ENCODE measurements around the gene ARNT2. TPM values are rescaled to one million over a fixed set of nuclear protein-coding genes. Genes with fewer than 3 reads are reported as not detected.

Gene ARNT2
- total RNA-seq, 1 experiment from 2014 or later = 16.8 TPM

DNA sequence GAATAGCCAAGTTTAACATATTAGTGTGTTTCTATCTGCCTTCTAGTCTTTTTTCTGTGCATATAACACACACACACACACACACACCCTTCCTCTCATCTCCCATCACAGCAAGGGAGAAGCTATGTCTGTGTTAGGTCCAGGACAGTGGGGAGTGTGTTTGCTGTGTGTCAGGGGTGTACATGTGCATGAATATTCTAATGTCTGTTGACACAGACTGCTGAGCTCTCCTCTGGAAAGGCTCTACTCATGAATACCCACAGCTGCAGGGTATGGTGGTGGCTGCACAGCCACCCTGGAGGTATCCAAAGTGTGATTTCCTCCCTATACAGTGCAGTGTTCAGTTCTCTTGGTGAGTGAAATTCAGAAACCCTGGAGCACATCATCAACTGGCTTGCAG, 42.9 kb downstream of the ARNT2 start:
- POLR2A ChIA-PET = no interaction called here

DNA sequence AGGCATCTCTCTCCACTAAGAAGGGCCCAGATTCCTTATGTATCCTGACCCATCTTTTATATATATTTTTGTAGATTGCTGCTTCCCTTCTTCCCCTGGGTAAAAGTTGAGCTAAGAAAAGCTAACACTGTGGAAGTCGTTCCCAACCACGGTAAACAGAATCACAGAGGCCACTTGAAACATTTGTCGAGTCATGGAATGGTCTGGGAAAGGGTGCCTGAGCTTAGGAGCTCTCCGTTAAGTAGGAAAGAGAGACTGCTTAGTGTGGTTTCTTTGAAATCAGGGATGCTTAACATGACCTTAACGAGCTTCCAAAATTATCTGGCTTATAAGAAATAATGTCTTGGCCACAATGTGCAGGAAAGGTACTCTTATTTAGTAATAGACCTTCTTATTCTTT, 45.6 kb downstream of the ARNT2 start:
- no peak overlapping the region for H3K27ac ChIP-seq (ENCODE audit: low read length)
- BruUV-seq (replicated peaks) = no TSS peak
- ATAC-seq (no peak), DNase-seq (ENCODE audit: low read depth, low spot score) (no peak)
- ChIA-PET CTCF (no interaction called here), POLR2A (interaction anchor here (0.6 kb wide), 1 partner anchor 14 kb away, joined by 3 read pairs; no protein-coding TSS in a partner anchor)
- TF ChIP-seq, protein P1, sequence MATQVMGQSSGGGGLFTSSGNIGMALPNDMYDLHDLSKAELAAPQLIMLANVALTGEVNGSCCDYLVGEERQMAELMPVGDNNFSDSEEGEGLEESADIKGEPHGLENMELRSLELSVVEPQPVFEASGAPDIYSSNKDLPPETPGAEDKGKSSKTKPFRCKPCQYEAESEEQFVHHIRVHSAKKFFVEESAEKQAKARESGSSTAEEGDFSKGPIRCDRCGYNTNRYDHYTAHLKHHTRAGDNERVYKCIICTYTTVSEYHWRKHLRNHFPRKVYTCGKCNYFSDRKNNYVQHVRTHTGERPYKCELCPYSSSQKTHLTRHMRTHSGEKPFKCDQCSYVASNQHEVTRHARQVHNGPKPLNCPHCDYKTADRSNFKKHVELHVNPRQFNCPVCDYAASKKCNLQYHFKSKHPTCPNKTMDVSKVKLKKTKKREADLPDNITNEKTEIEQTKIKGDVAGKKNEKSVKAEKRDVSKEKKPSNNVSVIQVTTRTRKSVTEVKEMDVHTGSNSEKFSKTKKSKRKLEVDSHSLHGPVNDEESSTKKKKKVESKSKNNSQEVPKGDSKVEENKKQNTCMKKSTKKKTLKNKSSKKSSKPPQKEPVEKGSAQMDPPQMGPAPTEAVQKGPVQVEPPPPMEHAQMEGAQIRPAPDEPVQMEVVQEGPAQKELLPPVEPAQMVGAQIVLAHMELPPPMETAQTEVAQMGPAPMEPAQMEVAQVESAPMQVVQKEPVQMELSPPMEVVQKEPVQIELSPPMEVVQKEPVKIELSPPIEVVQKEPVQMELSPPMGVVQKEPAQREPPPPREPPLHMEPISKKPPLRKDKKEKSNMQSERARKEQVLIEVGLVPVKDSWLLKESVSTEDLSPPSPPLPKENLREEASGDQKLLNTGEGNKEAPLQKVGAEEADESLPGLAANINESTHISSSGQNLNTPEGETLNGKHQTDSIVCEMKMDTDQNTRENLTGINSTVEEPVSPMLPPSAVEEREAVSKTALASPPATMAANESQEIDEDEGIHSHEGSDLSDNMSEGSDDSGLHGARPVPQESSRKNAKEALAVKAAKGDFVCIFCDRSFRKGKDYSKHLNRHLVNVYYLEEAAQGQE (IDR thresholded peaks at IDR 0.05; ENCODE audit: insufficient read depth in 1 of 2, low read depth in 2 of 2, low read length in 1 of 2) = no peak
- intact Hi-C loops (cut with micrococcal nuclease; ENCODE audit: unreplicated experiment) (loop anchor here (10.0 kb wide), 1 partner anchor 115 kb away; no protein-coding TSS in a partner anchor), in situ Hi-C loops (cut with HindIII; ENCODE audit: low pct_unique_long_range_greater_than_20kb, low sequenced_read_pairs) (no loop called here)
- H3K27me3 ChIP-seq (ENCODE audit: control insufficient read depth, insufficient read depth, low read length) = no peaks in the 10 kb centered on the region
- no peaks in the 10 kb centered on the region for H3K4me1 ChIP-seq (ENCODE audit: control insufficient read depth, insufficient read depth, low read length)
- H3K36me3 ChIP-seq (ENCODE audit: control insufficient read depth, insufficient read depth, low read length) = no peaks in the 10 kb centered on the region
- no peak overlapping the region for H3K4me3 ChIP-seq (ENCODE audit: low read depth in 2 of 2, low read length in 2 of 2)
- no peaks in the 10 kb centered on the region for H3K9me3 ChIP-seq (ENCODE audit: control insufficient read depth, insufficient read depth, low read depth, low read length)

More for the DNA sequence above, 42.9 kb downstream of the ARNT2 start:
- no peaks in the 10 kb centered on the region for H3K4me1 ChIP-seq (ENCODE audit: control insufficient read depth, insufficient read depth, low read length)
- H3K27me3 ChIP-seq (ENCODE audit: control insufficient read depth, insufficient read depth, low read length) = no peaks in the 10 kb centered on the region
- in situ Hi-C loops (cut with HindIII; ENCODE audit: low pct_unique_long_range_greater_than_20kb, low sequenced_read_pairs) = no loop called here
- H3K27ac ChIP-seq (ENCODE audit: low read length) = no peak overlapping the region
- TF ChIP-seq TCF7L2 (IDR thresholded peaks at IDR 0.05; ENCODE audit: low read depth, low read length) (no peak), POLR2AphosphoS5 (IDR thresholded peaks at IDR 0.05; ENCODE audit: low read depth, low read length) (no peak), SIN3A (IDR thresholded peaks at IDR 0.05; ENCODE audit: borderline replicate concordance, insufficient read depth, low read depth, low read length) (no peak)
- TF ChIP-seq, protein P2, sequence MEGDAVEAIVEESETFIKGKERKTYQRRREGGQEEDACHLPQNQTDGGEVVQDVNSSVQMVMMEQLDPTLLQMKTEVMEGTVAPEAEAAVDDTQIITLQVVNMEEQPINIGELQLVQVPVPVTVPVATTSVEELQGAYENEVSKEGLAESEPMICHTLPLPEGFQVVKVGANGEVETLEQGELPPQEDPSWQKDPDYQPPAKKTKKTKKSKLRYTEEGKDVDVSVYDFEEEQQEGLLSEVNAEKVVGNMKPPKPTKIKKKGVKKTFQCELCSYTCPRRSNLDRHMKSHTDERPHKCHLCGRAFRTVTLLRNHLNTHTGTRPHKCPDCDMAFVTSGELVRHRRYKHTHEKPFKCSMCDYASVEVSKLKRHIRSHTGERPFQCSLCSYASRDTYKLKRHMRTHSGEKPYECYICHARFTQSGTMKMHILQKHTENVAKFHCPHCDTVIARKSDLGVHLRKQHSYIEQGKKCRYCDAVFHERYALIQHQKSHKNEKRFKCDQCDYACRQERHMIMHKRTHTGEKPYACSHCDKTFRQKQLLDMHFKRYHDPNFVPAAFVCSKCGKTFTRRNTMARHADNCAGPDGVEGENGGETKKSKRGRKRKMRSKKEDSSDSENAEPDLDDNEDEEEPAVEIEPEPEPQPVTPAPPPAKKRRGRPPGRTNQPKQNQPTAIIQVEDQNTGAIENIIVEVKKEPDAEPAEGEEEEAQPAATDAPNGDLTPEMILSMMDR (IDR thresholded peaks at IDR 0.05) = no peak
- TF ChIP-seq, protein P1 (IDR thresholded peaks at IDR 0.05; ENCODE audit: insufficient read depth in 1 of 2, low read depth in 2 of 2, low read length in 1 of 2) = no peak
- H3K9me3 ChIP-seq (ENCODE audit: control insufficient read depth, insufficient read depth, low read depth, low read length) = no peaks in the 10 kb centered on the region
- CTCF ChIA-PET = interaction anchor here (1.0 kb wide), 1 partner anchor 18 kb away, joined by 4 read pairs; no protein-coding TSS in a partner anchor
- H3K36me3 ChIP-seq (ENCODE audit: control insufficient read depth, insufficient read depth, low read length) = no peaks in the 10 kb centered on the region
- DNase-seq (ENCODE audit: low read depth, low spot score) (no peak), ATAC-seq (0 out of 2 replicates have a peak, but pooled peaks have one; percentile 22)
- intact Hi-C loops (cut with micrococcal nuclease; ENCODE audit: unreplicated experiment) = no loop called here
- H3K4me3 ChIP-seq (ENCODE audit: low read depth in 2 of 2, low read length in 2 of 2) = no peak overlapping the region
- BruUV-seq (replicated peaks) = no TSS peak
